Omental fat pad (tissue), 4 donors: ENCODE data around the gene STX16. TPM values are rescaled to one million over a fixed set of nuclear protein-coding genes. Genes with fewer than 3 reads are reported as not detected.

Experiments used
- ATAC-seq: fragments of 150-250 bp; one replicate; pipeline ENCODE4 v1.9.1; 2016; ENCODE audit warnings: mild to moderate bottlenecking, moderate library complexity; ENCODE audit not compliant: low FRiP score
- DNase-seq: peaks from one replicate; pipeline ENCODE4 v3.0.0-alpha.2; 2019; ENCODE audit warnings: low spot score
- total RNA-seq, 4 donors: library from RNA; depleted of rRNA; stranded (reverse); fragments of >200 nt; gene quantifications; one replicate each; pipeline ENCODE4 v1.1.0, GENCODE V29; 2016
- TF ChIP-seq, protein P1 (sequence below), 3 donors: fragments of 450-650 bp; IDR thresholded peaks; one replicate each; pipeline ENCODE4 v1.5.1; 2016 to 2017; ENCODE audit warnings: antibody characterized with exemption in 3 of 3, mild to moderate bottlenecking in 3 of 3, moderate library complexity in 2 of 3

Gene STX16
- total RNA-seq, 4 donors from 2014 or later: 38.5 to 87.2 (median 49.1) TPM

GRCh38 chr20:58709013-58709702 is 58.1 kb downstream of the STX16 start:
- no peak for ATAC-seq
- TF ChIP-seq, protein P1, sequence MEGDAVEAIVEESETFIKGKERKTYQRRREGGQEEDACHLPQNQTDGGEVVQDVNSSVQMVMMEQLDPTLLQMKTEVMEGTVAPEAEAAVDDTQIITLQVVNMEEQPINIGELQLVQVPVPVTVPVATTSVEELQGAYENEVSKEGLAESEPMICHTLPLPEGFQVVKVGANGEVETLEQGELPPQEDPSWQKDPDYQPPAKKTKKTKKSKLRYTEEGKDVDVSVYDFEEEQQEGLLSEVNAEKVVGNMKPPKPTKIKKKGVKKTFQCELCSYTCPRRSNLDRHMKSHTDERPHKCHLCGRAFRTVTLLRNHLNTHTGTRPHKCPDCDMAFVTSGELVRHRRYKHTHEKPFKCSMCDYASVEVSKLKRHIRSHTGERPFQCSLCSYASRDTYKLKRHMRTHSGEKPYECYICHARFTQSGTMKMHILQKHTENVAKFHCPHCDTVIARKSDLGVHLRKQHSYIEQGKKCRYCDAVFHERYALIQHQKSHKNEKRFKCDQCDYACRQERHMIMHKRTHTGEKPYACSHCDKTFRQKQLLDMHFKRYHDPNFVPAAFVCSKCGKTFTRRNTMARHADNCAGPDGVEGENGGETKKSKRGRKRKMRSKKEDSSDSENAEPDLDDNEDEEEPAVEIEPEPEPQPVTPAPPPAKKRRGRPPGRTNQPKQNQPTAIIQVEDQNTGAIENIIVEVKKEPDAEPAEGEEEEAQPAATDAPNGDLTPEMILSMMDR (IDR thresholded peaks at IDR 0.05): no peak
- no peak for DNase-seq

DNA sequence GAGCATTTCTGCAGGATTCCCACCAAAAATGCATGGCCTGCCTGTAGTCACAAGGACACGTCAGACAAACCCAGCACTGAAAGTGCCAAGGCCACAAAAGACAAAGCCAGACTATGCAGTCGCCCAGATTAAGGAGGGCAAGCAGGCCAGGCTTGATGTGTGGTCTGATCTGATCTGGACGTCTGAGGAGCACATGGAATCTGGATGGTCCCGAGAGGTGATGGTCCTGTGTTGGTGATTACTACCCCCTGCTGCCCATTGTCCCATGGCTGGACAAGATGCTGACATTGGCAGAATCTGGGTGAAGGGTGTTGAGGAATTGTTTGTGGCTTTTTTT is 58.6 kb downstream of the STX16 start:
- DNase-seq (no peak), ATAC-seq (no peak)
- TF ChIP-seq, protein P1 (IDR thresholded peaks at IDR 0.05): no peak

GRCh38 chr20:58710481-58711265 is 59.6 kb downstream of the STX16 start:
- DNase-seq: no peak
- no peak for ATAC-seq
- TF ChIP-seq, protein P1 (IDR thresholded peaks at IDR 0.05): no peak

DNA sequence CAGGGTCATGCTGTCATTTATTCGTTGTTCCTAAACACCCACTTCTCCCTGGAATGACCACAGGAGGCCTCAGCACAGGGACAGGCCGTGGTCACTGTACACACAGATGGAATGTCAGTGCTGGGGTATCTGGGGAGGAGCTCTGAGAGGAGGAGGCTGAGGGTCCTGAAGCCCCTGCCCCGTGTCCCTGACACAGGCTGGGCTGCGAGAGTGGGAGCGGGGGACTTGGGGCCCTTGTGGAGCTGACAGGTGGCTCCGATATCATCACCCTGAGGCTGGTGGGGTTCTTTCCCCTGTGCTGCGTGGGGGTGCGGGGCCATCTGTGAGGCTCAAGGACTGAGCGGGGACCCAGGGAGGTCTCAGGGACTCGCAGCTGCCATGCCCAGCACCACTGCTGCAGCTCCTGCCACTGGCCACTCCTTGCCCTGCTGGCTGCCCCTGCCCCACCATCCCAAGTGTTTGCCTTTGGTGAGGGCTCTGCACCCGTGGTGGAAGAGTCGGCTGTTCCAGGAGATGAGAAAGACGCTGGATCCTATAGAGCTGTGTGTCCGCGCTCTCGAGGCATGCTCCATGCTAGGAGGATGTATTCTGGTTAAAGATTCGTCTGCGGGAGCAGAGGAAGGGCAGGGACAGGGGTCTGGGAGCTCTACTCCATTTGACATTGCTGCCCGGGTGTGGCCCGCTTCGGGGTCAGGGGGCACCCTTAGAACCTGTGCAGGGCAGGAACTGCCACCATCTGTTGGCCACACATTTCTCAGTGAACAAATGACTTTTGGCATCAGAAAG is 60.4 kb downstream of the STX16 start:
- DNase-seq (no peak), ATAC-seq (no peak)

GRCh38 chr20:58712151-58712791 is 61.2 kb downstream of the STX16 start:
- DNase-seq (no peak), ATAC-seq (no peak)
- TF ChIP-seq, protein P1 (IDR thresholded peaks at IDR 0.05): no peak

More for the DNA sequence above, 60.4 kb downstream of the STX16 start:
- TF ChIP-seq, protein P1 (IDR thresholded peaks at IDR 0.05): no peak

DNA sequence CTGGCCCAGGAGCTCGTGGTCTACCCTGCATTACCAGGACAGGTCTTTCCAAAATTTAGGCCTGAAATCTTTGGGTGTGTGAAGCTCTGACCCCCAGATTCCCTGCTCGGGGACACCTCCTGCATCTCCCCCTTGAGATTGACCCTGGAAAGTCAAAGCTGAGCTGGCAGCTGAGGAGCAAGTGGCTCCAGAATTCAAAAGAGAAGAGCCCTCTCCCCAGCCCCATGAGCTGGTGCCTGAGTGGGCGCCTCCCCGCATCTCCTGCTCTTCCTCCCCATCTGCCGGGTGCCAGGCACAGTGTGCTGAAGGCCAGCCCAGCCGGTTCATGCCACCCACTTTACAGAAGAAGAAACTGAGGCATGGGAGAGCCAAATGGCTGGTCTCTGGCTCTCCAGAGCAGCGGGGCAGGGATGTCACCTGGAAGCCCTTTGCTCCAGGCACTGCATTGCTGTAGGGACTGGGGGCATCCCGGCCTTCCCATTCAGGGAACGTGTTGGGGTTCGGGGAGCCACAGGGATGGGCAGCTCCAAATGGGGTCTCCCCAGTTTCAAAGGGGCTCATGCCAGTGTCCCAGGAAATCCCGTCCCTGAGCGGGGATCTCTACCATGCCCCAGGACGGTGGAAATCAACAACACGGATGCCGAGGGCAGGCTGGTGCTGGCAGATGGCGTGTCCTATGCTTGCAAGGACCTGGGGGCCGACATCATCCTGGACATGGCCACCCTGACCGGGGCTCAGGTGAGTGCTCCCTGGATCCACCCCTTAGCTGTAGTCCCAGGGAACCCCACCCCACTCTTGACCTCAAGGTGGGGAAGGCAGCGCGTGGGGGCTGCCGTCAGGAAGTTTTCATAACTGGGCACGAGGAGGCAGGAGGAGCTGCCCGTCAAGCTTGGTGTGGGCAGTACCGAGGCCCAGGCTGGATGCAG is 62.0 kb downstream of the STX16 start:
- no peak for ATAC-seq
- no peak for DNase-seq
- TF ChIP-seq, protein P1 (IDR thresholded peaks at IDR 0.05): no peak
